ENCODE results near the gene MAL. TPM values are rescaled to one million over a fixed set of nuclear protein-coding genes. Genes with fewer than 3 reads are reported as not detected.

The MAL gene
- 1 to 10 TPM; 1.2 to 2.2 TPM for total RNA-seq

GRCh38 chr2:95025406-95026319 is at the start of gene MAL:
Gene MAL (plus strand): TSS chr2:95025708. CDS start chr2:95025793, 85 bp downstream.
- ATAC-seq = peak; percentile 30 to 53
- H3K9me3 Mint-ChIP-seq = no peaks in the 10 kb centered on the region
- peaks cover 35 to 41% of the 10 kb centered on the region in 2 donors for H3K27me3 Mint-ChIP-seq
- no peaks in the 10 kb centered on the region for H3K36me3 Mint-ChIP-seq
- H3K27ac Mint-ChIP-seq = no peak within 1 kb of the TSS
- peak; percentile 55 for DNase-seq (ENCODE audit: low spot score)
- peak within 1 kb of the TSS; percentile 64 for H3K4me3 Mint-ChIP-seq
- peaks cover 0 to 2% of the 10 kb centered on the region in 2 donors for H3K4me1 Mint-ChIP-seq (ENCODE audit: low read depth in 2 of 2)

DNA sequence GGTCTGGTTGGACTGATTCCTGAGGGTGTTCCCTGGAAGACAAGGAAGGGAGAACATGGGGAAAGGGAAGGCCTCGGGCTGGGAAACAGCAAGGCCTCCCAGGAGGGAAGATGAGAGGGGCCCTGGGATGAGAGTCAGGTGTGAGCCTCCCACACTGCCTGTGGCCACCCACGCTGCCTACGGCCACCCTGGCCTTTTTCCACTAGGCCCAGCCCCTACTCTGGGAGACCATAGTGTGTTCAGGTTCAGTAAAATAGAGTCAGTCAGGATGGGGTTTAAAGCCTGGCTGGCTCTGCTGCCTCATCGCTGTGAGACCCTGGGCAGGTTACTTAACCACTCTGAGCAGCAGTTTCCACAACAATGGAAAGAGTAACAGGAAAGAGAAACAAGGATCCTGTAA is 47.7 kb upstream of the MAL start:
- Mint-ChIP-seq H3K4me3 (no peak overlapping the region), H3K9me3 (no peaks in the 10 kb centered on the region), H3K27me3 (peaks cover 13 to 19% of the 10 kb centered on the region in 2 donors), H3K36me3 (no peaks in the 10 kb centered on the region), H3K4me1 (ENCODE audit: low read depth in 2 of 2) (no peaks in the 10 kb centered on the region), H3K27ac (no peak overlapping the region)
- ATAC-seq (no peak), DNase-seq (ENCODE audit: low spot score) (no peak)

DNA sequence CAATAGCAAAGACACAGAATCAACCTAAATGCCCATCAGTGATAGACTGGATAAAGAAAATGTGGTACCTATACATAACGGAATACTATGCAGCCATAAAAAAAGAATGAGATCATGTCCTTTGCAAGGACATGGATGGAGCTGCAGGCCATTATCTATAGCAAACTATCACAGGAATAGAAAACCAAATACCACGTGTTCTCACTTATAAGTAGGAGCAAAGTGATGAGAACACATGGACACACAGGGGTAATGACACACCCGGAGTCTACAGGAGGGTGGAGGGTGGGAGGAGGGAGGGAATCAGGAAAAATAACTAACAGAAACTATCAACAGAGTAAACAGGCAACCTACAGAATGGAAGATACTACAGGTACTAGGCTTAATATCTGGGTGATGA is 46.6 kb upstream of the MAL start:
- Mint-ChIP-seq H3K9me3 (no peaks in the 10 kb centered on the region), H3K4me3 (no peak overlapping the region), H3K4me1 (ENCODE audit: low read depth in 2 of 2) (no peaks in the 10 kb centered on the region), H3K27ac (no peak overlapping the region), H3K27me3 (peaks cover 13 to 19% of the 10 kb centered on the region in 2 donors), H3K36me3 (no peaks in the 10 kb centered on the region)
- no peak for DNase-seq (ENCODE audit: low spot score)
- no peak for ATAC-seq

- ATAC-seq (no peak), DNase-seq (ENCODE audit: low spot score) (no peak)
- no peaks in the 10 kb centered on the region for H3K36me3 Mint-ChIP-seq
- H3K27me3 Mint-ChIP-seq = peaks cover 18 to 19% of the 10 kb centered on the region in 2 donors
- no peaks in the 10 kb centered on the region for H3K4me1 Mint-ChIP-seq (ENCODE audit: low read depth in 2 of 2)
- no peaks in the 10 kb centered on the region for H3K9me3 Mint-ChIP-seq
- H3K4me3 Mint-ChIP-seq = no peak overlapping the region
- no peak overlapping the region for H3K27ac Mint-ChIP-seq
Observed at GRCh38 chr2:94979406-94980375, 45.8 kb upstream of the MAL start.

DNA sequence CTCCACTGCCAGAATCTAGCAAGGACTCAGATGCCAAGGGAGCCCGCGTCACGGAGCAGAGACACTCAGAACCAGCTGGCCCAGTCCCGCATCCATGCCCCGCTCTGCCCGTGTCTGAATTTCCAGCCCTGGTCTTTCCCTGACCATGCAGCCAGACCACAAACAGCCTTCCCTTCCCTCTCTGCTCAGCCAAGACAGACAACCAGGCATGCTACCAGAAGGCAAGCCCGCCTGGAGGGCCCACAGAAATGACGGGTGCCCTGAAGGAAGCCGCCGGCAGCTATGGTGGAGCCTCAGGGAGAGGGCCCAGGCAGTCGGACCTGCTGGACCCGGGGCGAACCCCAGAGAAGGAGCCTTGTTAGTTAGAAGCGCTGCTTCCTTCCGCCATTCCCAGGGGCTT is 45.1 kb upstream of the MAL start:
- no peak for DNase-seq (ENCODE audit: low spot score)
- H3K27ac Mint-ChIP-seq = no peak overlapping the region
- no peaks in the 10 kb centered on the region for H3K4me1 Mint-ChIP-seq (ENCODE audit: low read depth in 2 of 2)
- no peaks in the 10 kb centered on the region for H3K36me3 Mint-ChIP-seq
- no peak overlapping the region for H3K4me3 Mint-ChIP-seq
- H3K27me3 Mint-ChIP-seq = peaks cover 13 to 20% of the 10 kb centered on the region in 2 donors
- H3K9me3 Mint-ChIP-seq = no peaks in the 10 kb centered on the region
- peak in 1 of 2 donors; percentile 8 for ATAC-seq

- Mint-ChIP-seq H3K9me3 (no peaks in the 10 kb centered on the region), H3K36me3 (no peaks in the 10 kb centered on the region), H3K4me1 (ENCODE audit: low read depth in 2 of 2) (no peaks in the 10 kb centered on the region), H3K27me3 (peaks cover 14 to 19% of the 10 kb centered on the region in 2 donors), H3K4me3 (no peak overlapping the region), H3K27ac (no peak overlapping the region)
- no peak for DNase-seq (ENCODE audit: low spot score)
- no peak for ATAC-seq
Observed at GRCh38 chr2:94982156-94982555, 43.4 kb upstream of the MAL start.

DNA sequence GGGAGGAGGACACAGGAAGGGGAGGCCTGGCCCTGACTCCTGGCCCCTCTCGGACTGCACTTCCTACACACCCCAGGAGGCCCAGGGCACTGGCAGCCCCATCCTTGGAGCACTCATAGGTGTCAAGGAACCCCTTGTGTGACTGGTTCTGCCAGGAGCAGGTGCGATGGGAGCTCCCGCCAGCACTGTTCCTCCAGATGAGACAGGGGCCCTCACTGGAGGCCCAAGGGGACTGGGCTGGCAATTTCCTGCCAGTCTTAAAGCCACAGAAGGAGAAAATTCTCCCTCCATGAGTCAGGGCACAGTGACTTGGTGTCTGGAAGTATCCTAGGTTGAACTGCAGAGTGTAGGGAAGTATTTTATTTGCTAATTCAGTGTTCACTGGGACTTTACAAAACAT is 42.8 kb upstream of the MAL start:
- no peaks in the 10 kb centered on the region for H3K9me3 Mint-ChIP-seq
- H3K4me3 Mint-ChIP-seq = no peak overlapping the region
- DNase-seq (ENCODE audit: low spot score) = no peak
- H3K36me3 Mint-ChIP-seq = no peaks in the 10 kb centered on the region
- H3K27me3 Mint-ChIP-seq = peaks cover 14 to 19% of the 10 kb centered on the region in 2 donors
- ATAC-seq = no peak
- H3K4me1 Mint-ChIP-seq (ENCODE audit: low read depth in 2 of 2) = no peaks in the 10 kb centered on the region
- H3K27ac Mint-ChIP-seq = no peak overlapping the region

DNA sequence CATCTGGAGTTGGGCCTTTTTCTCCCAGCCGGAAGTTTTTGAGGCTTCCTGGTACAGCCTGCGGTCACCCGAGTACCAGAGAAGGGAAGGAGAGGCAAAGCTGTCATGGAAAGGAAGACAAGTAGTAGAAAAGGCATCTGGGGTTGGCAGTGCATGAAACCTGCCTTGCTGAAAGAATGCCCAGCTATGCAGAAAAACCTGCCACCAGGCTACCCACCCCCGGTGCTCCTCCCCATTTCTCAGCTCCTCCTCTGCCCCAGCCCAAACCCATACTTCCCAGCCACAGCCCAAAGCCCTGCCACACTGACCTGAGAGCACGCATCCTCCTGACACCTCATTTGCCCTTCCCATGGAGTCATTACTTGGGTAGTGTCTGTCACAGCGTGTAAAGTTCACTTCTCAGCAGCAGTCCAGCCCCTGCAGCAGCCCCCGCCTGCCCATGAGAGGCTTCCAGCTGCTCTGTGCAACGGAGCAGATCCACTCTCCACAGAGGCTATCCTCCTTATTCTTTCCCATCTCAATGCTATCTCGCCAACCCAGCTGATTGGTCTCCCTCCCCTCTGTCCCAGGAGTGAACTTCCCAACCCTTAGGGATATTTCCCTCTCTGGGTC is 40.4 kb upstream of the MAL start:
- no peaks in the 10 kb centered on the region for H3K9me3 Mint-ChIP-seq
- peaks cover 6 to 18% of the 10 kb centered on the region in 2 donors for H3K27me3 Mint-ChIP-seq
- ATAC-seq = no peak
- H3K36me3 Mint-ChIP-seq = no peaks in the 10 kb centered on the region
- no peaks in the 10 kb centered on the region for H3K4me1 Mint-ChIP-seq (ENCODE audit: low read depth in 2 of 2)
- H3K27ac Mint-ChIP-seq = no peak overlapping the region
- no peak overlapping the region for H3K4me3 Mint-ChIP-seq
- DNase-seq (ENCODE audit: low spot score) = no peak

- H3K4me1 Mint-ChIP-seq (ENCODE audit: low read depth in 2 of 2) = no peaks in the 10 kb centered on the region
- H3K27me3 Mint-ChIP-seq = peaks cover 6 to 18% of the 10 kb centered on the region in 2 donors
- H3K36me3 Mint-ChIP-seq = no peaks in the 10 kb centered on the region
- DNase-seq (ENCODE audit: low spot score) (no peak), ATAC-seq (no peak)
- H3K9me3 Mint-ChIP-seq = no peaks in the 10 kb centered on the region
- H3K4me3 Mint-ChIP-seq = no peak overlapping the region
- H3K27ac Mint-ChIP-seq = no peak overlapping the region
Observed at GRCh38 chr2:94985636-94986035, 39.9 kb upstream of the MAL start.

DNA sequence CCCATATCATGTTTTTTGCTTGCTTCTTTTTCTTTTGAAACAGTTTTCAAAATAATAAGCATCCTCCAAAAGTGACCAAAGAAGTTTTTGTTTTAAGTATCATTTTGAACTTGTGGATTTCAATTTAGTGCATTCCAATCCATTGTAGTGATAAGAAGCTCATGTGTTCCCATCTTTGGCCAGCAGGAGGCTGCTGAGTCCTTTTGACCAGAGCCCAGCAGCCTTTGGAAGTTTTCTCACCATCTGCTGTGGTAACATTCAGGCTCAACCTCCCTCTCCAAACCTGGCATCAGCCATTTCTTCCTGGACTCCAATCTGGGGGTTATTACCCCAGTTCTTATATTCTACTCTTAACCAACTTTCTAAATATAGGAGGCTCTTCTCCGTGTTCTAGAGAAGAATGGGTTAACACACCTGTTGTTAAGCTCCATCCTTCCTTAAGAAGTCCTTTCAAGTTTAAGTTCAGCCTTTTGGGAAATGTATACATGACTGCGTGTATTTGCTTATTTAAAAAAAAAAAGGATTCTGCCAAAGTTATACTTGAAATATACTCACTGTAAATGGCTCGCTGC is 39.0 kb upstream of the MAL start:
- Mint-ChIP-seq H3K4me3 (no peak overlapping the region), H3K9me3 (no peaks in the 10 kb centered on the region)
- ATAC-seq = no peak

GRCh38 chr2:94987074-94988020 is 38.2 kb upstream of the MAL start:
- no peak overlapping the region for H3K27ac Mint-ChIP-seq
- no peaks in the 10 kb centered on the region for H3K9me3 Mint-ChIP-seq
- peaks cover 6 to 18% of the 10 kb centered on the region in 2 donors for H3K27me3 Mint-ChIP-seq
- ATAC-seq = no peak
- DNase-seq (ENCODE audit: low spot score) = no peak
- H3K36me3 Mint-ChIP-seq = no peaks in the 10 kb centered on the region
- H3K4me1 Mint-ChIP-seq (ENCODE audit: low read depth in 2 of 2) = no peaks in the 10 kb centered on the region
- no peak overlapping the region for H3K4me3 Mint-ChIP-seq

More for the DNA sequence above, 39.0 kb upstream of the MAL start:
- H3K36me3 Mint-ChIP-seq = no peaks in the 10 kb centered on the region
- DNase-seq (ENCODE audit: low spot score) = no peak
- H3K27me3 Mint-ChIP-seq = peaks cover 6 to 18% of the 10 kb centered on the region in 2 donors
- no peak overlapping the region for H3K27ac Mint-ChIP-seq
- H3K4me1 Mint-ChIP-seq (ENCODE audit: low read depth in 2 of 2) = no peaks in the 10 kb centered on the region

DNA sequence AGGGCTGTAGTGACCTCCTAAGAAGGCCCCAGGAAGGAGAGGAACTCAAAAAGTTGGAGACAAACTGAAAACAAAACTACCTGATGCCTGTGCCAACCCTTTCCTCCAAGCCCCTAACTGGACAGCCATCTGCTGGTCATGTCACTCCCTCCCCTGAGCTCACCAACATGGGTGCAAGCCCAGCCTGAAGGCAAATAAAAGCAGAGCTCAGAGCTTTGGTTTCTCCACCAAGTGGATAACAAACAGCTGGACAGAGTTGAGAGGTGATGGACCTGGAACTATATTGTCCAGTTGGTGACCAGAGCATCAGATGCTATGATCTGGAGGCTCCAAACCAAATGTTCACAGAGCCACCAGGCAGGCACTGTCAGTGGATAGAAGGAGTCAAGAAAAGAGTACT is 34.6 kb upstream of the MAL start:
- Mint-ChIP-seq H3K9me3 (no peaks in the 10 kb centered on the region), H3K4me1 (ENCODE audit: low read depth in 2 of 2) (no peaks in the 10 kb centered on the region), H3K4me3 (no peak overlapping the region), H3K27me3 (peaks cover 11 to 16% of the 10 kb centered on the region in 2 donors), H3K36me3 (no peaks in the 10 kb centered on the region), H3K27ac (no peak overlapping the region)
- no peak for DNase-seq (ENCODE audit: low spot score)
- ATAC-seq = no peak
